Bronchial epithelial cell (primary cell): ENCODE data around the gene FGF12. TPM values are rescaled to one million over a fixed set of nuclear protein-coding genes. Genes with fewer than 3 reads are reported as not detected.

Experiments
- DNase-seq: peaks from one replicate; pipeline ENCODE4 v3.0.0-alpha.2; 2010; ENCODE audit warnings: low read depth
- FAIRE-seq: peaks from 2 replicates; lab custom pipeline; 2011; peaks lifted over from hg19 to GRCh38; lab: Jason Lieb, UNC
- H3K27me3 ChIP-seq: 2 replicates; pipeline ENCODE4 v1.5.1; 2011; ENCODE audit warnings: low read length; ENCODE audit not compliant: control insufficient read depth, insufficient read depth
- H3K36me3 ChIP-seq: 2 replicates; pipeline ENCODE4 v1.5.1; 2011; ENCODE audit warnings: low read length; ENCODE audit not compliant: control insufficient read depth, insufficient read depth
- H3K4me3 ChIP-seq: 2 replicates; pipeline ENCODE4 v1.5.1; 2011; ENCODE audit warnings: mild to moderate bottlenecking, low read depth, low read length, control low read depth
- total RNA-seq: library from RNA; depleted of rRNA; stranded (reverse); fragments of >200 nt; gene quantifications from 2 replicates; pipeline ENCODE4 v1.2.1, GENCODE V29; 2014
- TF ChIP-seq, protein P1 (sequence below): IDR thresholded peaks from 2 replicates; pipeline ENCODE4 v1.5.1; 2011; ENCODE audit warnings: mild to moderate bottlenecking, moderate library complexity, low read length, control low read depth, inconsistent platforms; ENCODE audit not compliant: insufficient read depth, severe bottlenecking

The FGF12 gene
- total RNA-seq, 1 donor from 2014 or later = not detected

- Histone ChIP-seq H3K36me3 (no peaks in the 10 kb centered on the region), H3K4me3 (no peak overlapping the region), H3K27me3 (no peaks in the 10 kb centered on the region)
- TF ChIP-seq, protein P1, sequence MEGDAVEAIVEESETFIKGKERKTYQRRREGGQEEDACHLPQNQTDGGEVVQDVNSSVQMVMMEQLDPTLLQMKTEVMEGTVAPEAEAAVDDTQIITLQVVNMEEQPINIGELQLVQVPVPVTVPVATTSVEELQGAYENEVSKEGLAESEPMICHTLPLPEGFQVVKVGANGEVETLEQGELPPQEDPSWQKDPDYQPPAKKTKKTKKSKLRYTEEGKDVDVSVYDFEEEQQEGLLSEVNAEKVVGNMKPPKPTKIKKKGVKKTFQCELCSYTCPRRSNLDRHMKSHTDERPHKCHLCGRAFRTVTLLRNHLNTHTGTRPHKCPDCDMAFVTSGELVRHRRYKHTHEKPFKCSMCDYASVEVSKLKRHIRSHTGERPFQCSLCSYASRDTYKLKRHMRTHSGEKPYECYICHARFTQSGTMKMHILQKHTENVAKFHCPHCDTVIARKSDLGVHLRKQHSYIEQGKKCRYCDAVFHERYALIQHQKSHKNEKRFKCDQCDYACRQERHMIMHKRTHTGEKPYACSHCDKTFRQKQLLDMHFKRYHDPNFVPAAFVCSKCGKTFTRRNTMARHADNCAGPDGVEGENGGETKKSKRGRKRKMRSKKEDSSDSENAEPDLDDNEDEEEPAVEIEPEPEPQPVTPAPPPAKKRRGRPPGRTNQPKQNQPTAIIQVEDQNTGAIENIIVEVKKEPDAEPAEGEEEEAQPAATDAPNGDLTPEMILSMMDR = no peak
- DNase-seq (no peak), FAIRE-seq (no peak)
Measured at GRCh38 chr3:192183109-192183508, 544.2 kb downstream of the FGF12 start.

DNA sequence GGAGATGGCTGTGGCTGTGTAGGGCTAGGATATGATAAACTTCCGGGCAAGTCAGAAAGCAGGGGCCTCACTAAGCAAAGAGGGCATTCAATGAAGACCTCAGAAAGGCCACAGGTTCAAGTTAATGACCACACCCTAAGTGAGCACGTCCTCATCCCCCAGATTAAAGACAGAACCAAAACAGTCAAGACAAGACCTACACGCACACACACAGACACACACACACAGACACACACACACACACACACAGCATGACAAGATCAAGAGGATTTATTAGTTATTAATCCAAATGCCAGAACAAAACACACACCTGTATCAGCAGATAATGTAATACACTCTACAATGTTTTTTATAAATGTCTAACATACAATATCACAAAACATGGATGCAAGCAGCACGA is 546.2 kb downstream of the FGF12 start:
- Histone ChIP-seq H3K27me3 (no peaks in the 10 kb centered on the region), H3K4me3 (no peak overlapping the region), H3K36me3 (no peaks in the 10 kb centered on the region)
- FAIRE-seq = no peak
- TF ChIP-seq, protein P1 = no peak
- DNase-seq = no peak

- Histone ChIP-seq H3K36me3 (no peaks in the 10 kb centered on the region), H3K27me3 (no peaks in the 10 kb centered on the region), H3K4me3 (no peak overlapping the region)
- TF ChIP-seq, protein P1 = no peak
- FAIRE-seq (no peak), DNase-seq (no peak)
Measured at GRCh38 chr3:192177383-192177782, 550.0 kb downstream of the FGF12 start.

- Histone ChIP-seq H3K4me3 (no peak overlapping the region), H3K36me3 (no peaks in the 10 kb centered on the region), H3K27me3 (no peaks in the 10 kb centered on the region)
- TF ChIP-seq, protein P1 = no peak
- DNase-seq (no peak), FAIRE-seq (no peak)
Measured at GRCh38 chr3:192174283-192174682, 553.1 kb downstream of the FGF12 start.

- no peak overlapping the region for H3K4me3 ChIP-seq
- H3K36me3 ChIP-seq = no peaks in the 10 kb centered on the region
- TF ChIP-seq, protein P1 = no peak
- peak; percentile 19 for DNase-seq
- no peak for FAIRE-seq
- no peaks in the 10 kb centered on the region for H3K27me3 ChIP-seq
Measured at GRCh38 chr3:192171213-192171612, 556.1 kb downstream of the FGF12 start.

- DNase-seq (peak; percentile 59), FAIRE-seq (no peak)
- H3K36me3 ChIP-seq = no peaks in the 10 kb centered on the region
- H3K27me3 ChIP-seq = no peaks in the 10 kb centered on the region
- no peak overlapping the region for H3K4me3 ChIP-seq
- TF ChIP-seq, protein P1 = no peak
Measured at GRCh38 chr3:192170659-192171058, 556.7 kb downstream of the FGF12 start.
